H9 (cell line): ENCODE results near the gene ITGB8. TPM values are rescaled to one million over a fixed set of nuclear protein-coding genes. Genes with fewer than 3 reads are reported as not detected.

Experiments
- DNase-seq: peaks from one replicate; pipeline ENCODE4 v3.0.0-alpha.2; 2017
- H2AFZ ChIP-seq: one replicate; pipeline ENCODE4 v1.6.1; 2013; ENCODE audit warnings: mild to moderate bottlenecking, low read length, control low read depth, moderate library complexity
- H2AK5ac ChIP-seq: 2 replicates; pipeline ENCODE4 v1.6.1; 2013; ENCODE audit warnings: low read length, control low read depth, mixed read lengths; ENCODE audit not compliant: insufficient read length
- H2BK120ac ChIP-seq: one replicate; pipeline ENCODE4 v1.6.1; 2013; ENCODE audit warnings: low read depth, mild to moderate bottlenecking, low read length, control low read depth, inconsistent platforms; ENCODE audit not compliant: poor library complexity, severe bottlenecking
- H2BK12ac ChIP-seq: 2 replicates; pipeline ENCODE4 v1.6.1; 2013; ENCODE audit warnings: low read length, control low read depth, mixed read lengths, low read depth; ENCODE audit not compliant: insufficient read length
- H2BK15ac ChIP-seq: 2 replicates; pipeline ENCODE4 v1.6.1; 2013; ENCODE audit warnings: low read depth, low read length, control low read depth
- H2BK20ac ChIP-seq: one replicate; pipeline ENCODE4 v1.6.1; 2013; ENCODE audit warnings: low read depth, mild to moderate bottlenecking, low read length, control low read depth, inconsistent platforms; ENCODE audit not compliant: poor library complexity, severe bottlenecking
- H2BK5ac ChIP-seq: 2 replicates; pipeline ENCODE4 v1.6.1; 2013; ENCODE audit warnings: low read length, control low read depth, mixed read lengths; ENCODE audit not compliant: insufficient read length
- H3K14ac ChIP-seq: 2 replicates; pipeline ENCODE4 v1.6.1; 2013; ENCODE audit warnings: low read length, control low read depth; ENCODE audit not compliant: insufficient read depth
- H3K18ac ChIP-seq: 2 replicates; pipeline ENCODE4 v1.6.1; 2013; ENCODE audit warnings: low read depth, mild to moderate bottlenecking, mixed read lengths, low read length, control low read depth; ENCODE audit not compliant: insufficient read length
- H3K23ac ChIP-seq: 2 replicates; pipeline ENCODE4 v1.6.1; 2013; ENCODE audit warnings: low read length, control low read depth, mixed read lengths, low read depth; ENCODE audit not compliant: insufficient read length
- H3K23me2 ChIP-seq: 2 replicates; pipeline ENCODE4 v1.6.1; 2013; ENCODE audit warnings: low read depth, mild to moderate bottlenecking, mixed read lengths, low read length, control low read depth; ENCODE audit not compliant: insufficient read length, poor library complexity, severe bottlenecking
- H3K27ac ChIP-seq: 2 replicates; pipeline ENCODE4 v1.5.1; 2013; ENCODE audit warnings: low read length, control low read depth, mixed read lengths, low read depth; ENCODE audit not compliant: insufficient read length
- H3K27me3 ChIP-seq: 2 replicates; pipeline ENCODE4 v1.6.1; 2013; ENCODE audit warnings: low read length, control low read depth, inconsistent platforms; ENCODE audit not compliant: insufficient read depth
- H3K4ac ChIP-seq: 2 replicates; pipeline ENCODE4 v1.6.1; 2013; ENCODE audit warnings: low read depth, mild to moderate bottlenecking, control low read depth, inconsistent platforms, low read length, moderate library complexity
- H3K4me1 ChIP-seq: 2 replicates; pipeline ENCODE4 v1.6.1; 2013; ENCODE audit warnings: low read length, control low read depth, inconsistent platforms; ENCODE audit not compliant: insufficient read depth
- H3K4me2 ChIP-seq: 2 replicates; pipeline ENCODE4 v1.6.1; 2013; ENCODE audit warnings: low read length, control low read depth, mixed read lengths; ENCODE audit not compliant: insufficient read length, insufficient read depth
- H3K56ac ChIP-seq: 2 replicates; pipeline ENCODE4 v1.6.1; 2013; ENCODE audit warnings: low read depth, mild to moderate bottlenecking, mixed read lengths, low read length, control low read depth; ENCODE audit not compliant: insufficient read length
- H3K79me1 ChIP-seq: 2 replicates; pipeline ENCODE4 v1.6.1; 2013; ENCODE audit warnings: low read depth, mild to moderate bottlenecking, moderate library complexity, low read length, control low read depth, inconsistent platforms; ENCODE audit not compliant: insufficient read depth, poor library complexity, severe bottlenecking
- H3K79me2 ChIP-seq: 2 replicates; pipeline ENCODE4 v1.6.1; 2013; ENCODE audit warnings: low read length, control low read depth, inconsistent platforms; ENCODE audit not compliant: insufficient read depth
- H3K9ac ChIP-seq: 2 replicates; pipeline ENCODE4 v1.6.1; 2013; ENCODE audit warnings: low read length, control low read depth, mixed read lengths; ENCODE audit not compliant: insufficient read length; ENCODE audit errors: extremely low read depth
- H3K9me3 ChIP-seq: one replicate; pipeline ENCODE4 v1.6.1; 2013; ENCODE audit warnings: low read depth, low read length, inconsistent platforms; ENCODE audit not compliant: control insufficient read depth
- H3T11ph ChIP-seq: one replicate; pipeline ENCODE4 v1.6.1; 2013; ENCODE audit warnings: mild to moderate bottlenecking, low read length, control low read depth, inconsistent platforms
- H4K20me1 ChIP-seq: one replicate; pipeline ENCODE4 v1.6.1; 2013; ENCODE audit not compliant: control insufficient read depth, insufficient read length, insufficient read depth
- H4K5ac ChIP-seq: 2 replicates; pipeline ENCODE4 v1.6.1; 2013; ENCODE audit warnings: low read depth, mild to moderate bottlenecking, mixed read lengths, low read length, control low read depth; ENCODE audit not compliant: insufficient read length
- H4K8ac ChIP-seq: replicated peaks from 2 replicates; pipeline ENCODE4 v1.6.1; 2013; ENCODE audit warnings: low read length, control low read depth, mixed read lengths, low read depth; ENCODE audit not compliant: insufficient read length
- H4K91ac ChIP-seq: 2 replicates; pipeline ENCODE4 v1.6.1; 2013; ENCODE audit warnings: low read depth, mild to moderate bottlenecking, moderate library complexity, mixed read lengths, low read length, control low read depth; ENCODE audit not compliant: insufficient read length
- H3K27ac Mint-ChIP-seq, 3 experiments: 2 replicates in 2 of 3; 3 replicates in 1 of 3; pipeline ENCODE4 v1.8.0; 2020 to 2021; ENCODE audit warnings: mixed read lengths in 3 of 3, mild to moderate bottlenecking in 1 of 3, moderate library complexity in 1 of 3
- H3K27me3 Mint-ChIP-seq: 2 replicates; pipeline ENCODE4 v1.8.0; 2021; ENCODE audit warnings: low read depth, mild to moderate bottlenecking, moderate library complexity, mixed read lengths
- H3K36me3 Mint-ChIP-seq, 3 experiments: 2 replicates in 2 of 3; 3 replicates in 1 of 3; pipeline ENCODE4 v1.8.0; 2020 to 2021; ENCODE audit warnings: low read depth in 3 of 3, mixed read lengths in 3 of 3; ENCODE audit not compliant: insufficient read depth in 1 of 3
- H3K4me1 Mint-ChIP-seq, 2 experiments: 2 replicates each; pipeline ENCODE4 v1.8.0; 2020; ENCODE audit warnings: mixed read lengths in 2 of 2
- H3K4me3 Mint-ChIP-seq, 2 experiments: 2 replicates in 1 of 2; 3 replicates in 1 of 2; pipeline ENCODE4 v1.8.0; 2020 to 2021; ENCODE audit warnings: mild to moderate bottlenecking in 2 of 2, mixed read lengths in 2 of 2, moderate library complexity in 1 of 2
- H3K9me3 Mint-ChIP-seq, 2 experiments: 2 replicates in 1 of 2; 3 replicates in 1 of 2; pipeline ENCODE4 v1.8.0; 2020; ENCODE audit warnings: mild to moderate bottlenecking in 2 of 2, mixed read lengths in 2 of 2, moderate library complexity in 1 of 2
- CTCF ChIP-seq: fragments of 200-600 bp; sonication (generic); conservative IDR thresholded peaks from 3 replicates; pipeline ENCODE4 v1.8.0; 2021; ENCODE audit warnings: antibody characterized with exemption, mild to moderate bottlenecking
- WGBS: extraction: QIAGEN DNeasy Blood & Tissue Kit; methylation state at CpG from one replicate; pipeline ENCODE4 v1.1.7; 2013; ENCODE audit warnings: missing lambda C conversion rate, low lambda C conversion rate, mixed read lengths; ENCODE audit not compliant: insufficient read length; ENCODE audit errors: extremely low coverage; 5-methylcytosine and 5-hydroxymethylcytosine counted together
- total RNA-seq: library from RNA; stranded (reverse); gene quantifications from 2 replicates; pipeline ENCODE4 v1.2.1, GENCODE V29; 2021

ITGB8 gene
- total RNA-seq, 1 experiment from 2014 or later = 7.6 TPM

- Histone ChIP-seq H3K79me2 (no peaks in the 10 kb centered on the region), H3K9ac (no peak overlapping the region), H4K91ac (no peak overlapping the region), H2BK120ac (no peak overlapping the region), H4K20me1 (no peaks in the 10 kb centered on the region), H2BK12ac (no peak overlapping the region), H3K27me3 (no peaks in the 10 kb centered on the region), H3T11ph (no peak overlapping the region), H3K79me1 (no peaks in the 10 kb centered on the region), H2BK5ac (no peak overlapping the region), H3K23ac (no peak overlapping the region), H2AK5ac (no peak overlapping the region), H3K9me3 (no peaks in the 10 kb centered on the region), H3K56ac (no peak overlapping the region), H3K18ac (no peak overlapping the region), H3K14ac (no peak overlapping the region), H3K4me1 (no peaks in the 10 kb centered on the region), H3K4me2 (no peak overlapping the region), H3K27ac (no peak overlapping the region), H3K23me2 (no peaks in the 10 kb centered on the region), H2BK20ac (no peak overlapping the region), H4K8ac (no peak overlapping the region), H2AFZ (no peak overlapping the region), H4K5ac (no peak overlapping the region), H2BK15ac (no peak overlapping the region), H3K4ac (no peak overlapping the region)
- no peak for TF ChIP-seq CTCF
- WGBS = no CpG with 5 or more reads among the region's 6 CpGs
- H3K4me3 Mint-ChIP-seq = no peak overlapping the region
- H3K4me1 Mint-ChIP-seq = no peaks in the 10 kb centered on the region
- H3K27ac Mint-ChIP-seq = no peak overlapping the region
- no peaks in the 10 kb centered on the region for H3K9me3 Mint-ChIP-seq
- DNase-seq = no peak
- H3K27me3 Mint-ChIP-seq = no peaks in the 10 kb centered on the region
- H3K36me3 Mint-ChIP-seq = peaks cover 2 to 22% (median 12%) of the 10 kb centered on the region in 3 experiments; a peak in 5 of 7 replicates
These were observed 46.1 kb downstream of the ITGB8 start for GRCh38 chr7:20376796-20377195.
